Activated CD8-positive, alpha-beta memory T cell treated with anti-CD3 and anti-CD28 coated beads for 24 hours (primary cell): ENCODE results near the gene MGAT3.
A peak's percentile ranks its signal among the peaks of the same experiment; 100 is the strongest.
"Not testable (repeated sequence)": the region's sequence is repeated elsewhere in the genome, so short reads cannot be mapped to it uniquely, and the experiment has no call there.

Source experiments
- DNase-seq: peaks from one replicate; pipeline ENCODE4 v3.0.0-alpha.2; 2020

The MGAT3 gene, protein sequence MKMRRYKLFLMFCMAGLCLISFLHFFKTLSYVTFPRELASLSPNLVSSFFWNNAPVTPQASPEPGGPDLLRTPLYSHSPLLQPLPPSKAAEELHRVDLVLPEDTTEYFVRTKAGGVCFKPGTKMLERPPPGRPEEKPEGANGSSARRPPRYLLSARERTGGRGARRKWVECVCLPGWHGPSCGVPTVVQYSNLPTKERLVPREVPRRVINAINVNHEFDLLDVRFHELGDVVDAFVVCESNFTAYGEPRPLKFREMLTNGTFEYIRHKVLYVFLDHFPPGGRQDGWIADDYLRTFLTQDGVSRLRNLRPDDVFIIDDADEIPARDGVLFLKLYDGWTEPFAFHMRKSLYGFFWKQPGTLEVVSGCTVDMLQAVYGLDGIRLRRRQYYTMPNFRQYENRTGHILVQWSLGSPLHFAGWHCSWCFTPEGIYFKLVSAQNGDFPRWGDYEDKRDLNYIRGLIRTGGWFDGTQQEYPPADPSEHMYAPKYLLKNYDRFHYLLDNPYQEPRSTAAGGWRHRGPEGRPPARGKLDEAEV

DNA sequence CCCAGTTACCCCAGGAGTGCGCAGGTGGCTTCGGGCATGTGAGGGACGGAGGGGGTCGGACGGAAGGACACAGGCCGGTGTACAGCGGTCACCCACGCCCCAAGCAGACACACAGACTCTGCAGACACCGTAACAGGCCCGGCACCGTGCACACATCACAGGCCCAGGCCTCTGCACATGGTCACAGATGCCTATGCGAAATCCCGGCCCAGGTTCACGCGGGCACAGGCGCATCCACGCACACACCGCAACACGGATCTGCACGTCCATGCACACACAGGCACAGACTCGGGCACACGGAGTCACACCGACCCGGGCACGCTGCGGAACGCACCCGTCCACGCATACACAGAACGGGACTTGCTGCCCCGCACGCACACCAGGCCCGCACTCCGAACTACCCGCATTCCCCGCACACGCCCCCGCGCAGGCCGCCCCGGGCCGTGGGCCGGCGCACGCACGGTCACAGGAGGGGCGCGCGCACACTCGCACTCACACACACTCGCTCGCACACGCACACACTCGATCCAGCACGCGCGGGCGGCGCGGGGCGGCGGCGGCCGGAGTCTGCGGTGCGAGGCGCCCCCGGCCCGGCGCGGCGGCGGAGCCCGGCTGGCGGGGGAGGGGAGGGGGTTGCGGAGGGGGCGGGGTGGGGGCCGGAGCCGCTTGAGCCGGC lies at the start of gene MGAT3:
Gene MGAT3, plus strand, starts transcription at position 491 of the 676 bp plus-strand sequence. CDS start 30,336 bp downstream, outside the sequence.
- DNase-seq = peak; percentile 68

DNA sequence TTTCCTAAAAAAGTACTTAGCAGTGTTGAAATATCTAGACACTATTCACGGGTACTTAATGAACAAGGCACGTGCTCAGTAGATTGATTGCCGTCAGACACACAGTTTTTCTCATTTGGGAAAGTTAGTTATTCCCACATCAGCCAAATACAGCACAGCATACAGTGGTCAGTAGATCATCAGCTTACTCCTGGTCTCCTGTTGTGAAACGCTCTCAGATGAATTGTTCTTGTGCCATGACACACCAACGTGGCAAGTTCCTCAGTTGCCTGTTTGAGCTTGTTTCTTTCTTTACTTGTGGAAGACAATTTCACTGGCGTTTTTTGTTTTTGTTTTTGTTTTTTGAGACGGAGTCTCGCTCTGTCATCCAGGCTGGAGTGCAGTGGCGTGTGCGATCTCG lies 48.6 kb upstream of the MGAT3 start:
- no peak for DNase-seq

DNA sequence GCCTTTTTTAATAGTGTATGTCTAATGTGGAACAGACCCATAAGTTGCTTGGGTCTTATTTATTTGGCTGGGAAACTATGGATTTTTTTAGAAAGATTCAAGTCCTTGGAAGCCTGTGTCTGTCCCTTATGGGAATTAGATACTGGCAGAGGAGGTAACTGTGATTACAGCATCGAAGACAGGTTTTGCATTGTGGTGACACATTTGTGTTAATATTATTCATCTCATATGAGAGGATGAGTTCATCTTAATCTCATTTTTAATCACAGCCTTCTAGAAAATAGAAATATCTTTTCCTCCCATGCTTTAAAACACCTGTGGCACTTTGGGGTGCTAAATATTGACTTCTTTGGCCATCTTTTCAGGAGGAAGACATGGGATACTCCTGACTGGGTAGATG lies 48.0 kb upstream of the MGAT3 start:
- DNase-seq = no peak

DNA sequence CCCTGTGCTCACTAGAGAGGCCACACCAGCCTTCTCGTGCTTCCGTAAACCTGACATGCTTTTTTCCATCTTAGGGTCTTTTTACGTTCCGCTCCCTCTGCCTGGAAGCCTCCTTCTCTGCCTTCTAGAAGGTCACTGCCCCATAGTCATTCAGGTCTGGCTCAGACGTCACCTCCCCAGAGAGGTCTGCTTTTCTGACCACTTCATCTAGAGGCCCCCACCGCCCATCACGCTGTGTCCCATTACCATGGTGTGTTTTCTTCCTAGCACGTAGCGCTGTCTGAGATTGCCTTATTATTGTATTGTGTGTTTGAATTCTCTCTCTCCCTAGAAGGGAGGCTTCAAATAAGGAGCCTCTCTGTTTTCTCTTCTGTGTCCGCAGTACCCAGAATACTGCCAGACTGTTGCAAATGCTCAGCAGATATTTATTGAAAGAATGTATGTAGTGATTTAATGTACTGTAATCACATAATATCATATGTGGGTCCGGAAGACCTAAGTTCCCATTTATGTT lies 47.2 kb upstream of the MGAT3 start:
- no peak for DNase-seq

DNA sequence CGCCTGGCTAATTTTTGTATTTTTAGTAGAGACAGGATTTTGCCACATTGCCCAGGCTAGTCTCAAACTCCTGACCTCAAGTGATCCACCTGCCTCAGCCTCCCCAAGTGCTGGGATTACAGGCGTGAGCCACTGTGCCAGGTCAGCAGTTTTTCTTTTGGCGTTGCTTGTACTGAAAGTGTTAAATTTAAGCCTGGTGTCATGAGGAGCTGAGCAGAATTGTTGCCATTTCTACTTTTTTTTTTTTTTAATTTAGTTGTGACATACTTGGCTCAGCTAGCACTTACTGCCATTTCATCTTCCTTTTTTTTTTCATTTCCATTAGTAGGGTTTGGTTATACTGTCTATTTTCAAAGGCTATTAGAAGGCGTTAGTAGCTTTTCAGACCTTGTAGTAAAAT lies 46.5 kb upstream of the MGAT3 start:
- DNase-seq = no peak

DNA sequence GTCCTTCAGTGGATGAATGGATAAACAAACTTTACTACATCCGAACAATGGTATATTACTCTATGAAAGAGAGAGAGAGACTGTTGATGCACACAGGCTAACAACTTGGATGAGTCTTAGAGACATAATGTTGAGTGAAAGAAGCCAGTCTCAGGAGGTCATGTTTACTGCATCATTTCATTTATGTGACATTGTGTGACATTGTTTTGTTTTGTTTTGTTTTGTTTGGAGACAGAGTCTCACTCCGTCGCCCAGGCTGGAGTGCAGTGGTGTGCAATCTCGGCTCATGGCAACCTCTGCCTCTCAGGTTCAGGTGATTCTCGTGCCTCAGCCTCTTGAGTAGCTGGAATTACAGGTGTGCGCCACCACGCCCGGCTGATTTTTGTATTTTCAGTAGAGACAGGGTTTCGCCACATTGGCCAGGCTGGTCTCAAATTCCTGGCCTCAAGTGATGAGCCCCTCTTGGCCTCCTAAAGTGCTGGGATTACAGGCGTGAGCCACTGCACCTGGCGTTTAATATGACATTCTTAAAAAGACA lies 44.9 kb upstream of the MGAT3 start:
- not testable (repeated sequence) for DNase-seq

DNA sequence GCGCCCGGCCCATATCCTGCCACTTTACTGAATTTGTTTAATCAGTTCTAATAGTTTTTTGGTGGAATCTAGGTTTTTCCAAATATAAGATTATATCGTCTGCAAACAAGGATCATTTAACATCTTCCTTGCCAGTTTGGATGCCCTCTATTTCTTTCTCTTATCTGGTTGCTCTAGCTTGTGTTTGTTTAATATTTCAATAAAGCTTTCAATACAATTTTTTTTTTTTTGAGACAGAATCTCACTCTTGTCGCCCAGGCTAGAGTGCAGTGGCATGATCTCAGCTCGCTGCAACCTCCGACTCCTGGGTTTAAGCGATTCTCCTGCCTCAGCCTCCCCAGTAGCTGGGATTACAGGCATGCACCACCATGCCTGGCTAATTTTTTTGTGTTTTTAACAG lies 43.6 kb upstream of the MGAT3 start:
- DNase-seq = not testable (repeated sequence)

DNA sequence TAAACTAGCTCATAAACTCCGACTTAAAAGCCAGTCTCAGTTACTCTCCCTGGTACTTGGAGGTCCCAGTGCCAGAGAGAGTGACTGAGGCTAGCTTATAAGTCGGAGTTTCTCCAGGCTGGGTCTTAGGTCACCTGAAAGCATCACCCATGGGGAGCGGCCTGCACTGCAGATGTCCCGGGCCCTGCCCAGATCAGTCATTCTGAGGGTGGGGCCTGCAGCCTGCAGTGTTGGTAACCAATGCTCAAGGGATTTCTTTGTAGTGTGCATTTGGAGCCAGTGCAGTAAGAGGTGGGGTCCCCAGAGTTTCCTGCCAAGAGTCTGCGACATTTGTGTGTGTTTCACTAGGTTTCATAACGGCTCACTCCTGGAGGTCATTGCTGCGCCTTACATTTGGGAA lies 42.4 kb upstream of the MGAT3 start:
- DNase-seq = no peak

DNA sequence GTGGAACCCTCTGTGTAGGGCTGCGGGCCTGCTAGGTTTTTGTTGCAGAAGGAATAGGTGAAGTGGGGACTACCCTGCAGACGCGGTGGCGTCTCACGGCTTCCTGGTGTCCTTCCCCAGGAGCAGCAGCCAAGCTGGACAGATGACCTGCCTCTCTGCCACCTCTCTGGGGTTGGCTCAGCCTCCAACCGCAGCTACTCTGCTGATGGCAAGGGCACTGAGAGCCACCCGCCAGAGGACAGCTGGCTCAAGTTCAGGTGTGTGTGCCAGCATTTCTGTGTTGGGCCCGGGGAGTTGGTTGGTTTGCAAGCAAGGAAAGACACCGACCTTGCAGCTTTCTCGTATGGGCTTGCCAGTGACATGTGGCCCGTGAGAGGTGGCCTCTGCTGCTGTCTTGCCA lies 41.9 kb upstream of the MGAT3 start:
- no peak for DNase-seq

DNA sequence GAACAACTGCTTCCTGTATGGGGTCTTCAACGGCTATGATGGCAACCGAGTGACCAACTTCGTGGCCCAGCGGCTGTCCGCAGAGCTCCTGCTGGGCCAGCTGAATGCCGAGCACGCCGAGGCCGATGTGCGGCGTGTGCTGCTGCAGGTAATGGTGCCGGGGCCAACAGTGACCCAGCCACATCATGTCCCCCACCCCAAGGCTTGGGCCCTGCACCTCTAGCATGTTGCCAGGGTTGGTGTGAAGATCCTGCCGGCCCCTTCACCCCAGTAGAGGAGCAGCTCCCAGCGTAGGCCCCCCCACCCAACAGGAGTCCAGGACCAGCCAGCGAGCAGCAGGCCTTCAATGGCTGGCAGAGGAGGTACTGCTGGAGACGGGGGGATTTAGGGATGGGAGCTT lies 41.3 kb upstream of the MGAT3 start:
- no peak for DNase-seq

DNA sequence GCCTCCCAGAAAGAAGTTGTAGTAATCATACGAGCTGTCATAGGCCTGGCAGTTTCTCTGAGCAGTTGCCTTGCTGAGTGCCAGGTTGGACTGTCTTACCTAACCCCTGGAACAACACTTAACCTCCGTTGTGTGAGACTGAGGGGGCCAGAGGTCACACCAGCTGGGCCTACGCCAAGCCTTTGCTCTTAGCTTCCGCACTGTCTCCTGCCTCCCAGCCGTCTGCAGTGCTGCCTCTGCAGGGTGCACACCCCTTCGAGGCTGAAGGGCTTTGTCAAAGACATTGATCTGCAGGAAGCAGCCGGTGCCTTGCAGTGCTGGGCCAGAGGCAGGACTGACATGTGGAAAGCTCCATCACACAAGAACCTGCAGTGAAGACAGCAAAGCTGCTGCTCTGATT lies 40.5 kb upstream of the MGAT3 start:
- no peak for DNase-seq

DNA sequence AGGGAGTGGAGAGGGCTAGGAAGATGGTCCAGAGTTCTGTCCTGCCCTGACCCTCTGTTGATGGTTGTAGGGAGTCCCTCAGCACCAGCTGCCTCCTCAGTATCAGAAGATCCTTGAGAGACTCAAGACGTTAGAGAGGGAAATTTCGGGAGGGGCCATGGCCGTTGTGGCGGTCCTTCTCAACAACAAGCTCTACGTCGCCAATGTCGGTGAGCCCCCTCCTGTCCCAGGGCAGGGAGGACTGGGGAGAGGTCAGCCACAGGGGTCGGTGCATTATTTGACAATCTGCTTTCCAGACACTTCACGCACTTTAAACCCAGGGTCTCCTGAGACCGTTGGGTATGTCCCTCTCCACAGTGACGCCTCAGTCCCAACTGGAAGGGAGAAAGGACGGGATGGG lies 39.2 kb upstream of the MGAT3 start:
- no peak for DNase-seq

DNA sequence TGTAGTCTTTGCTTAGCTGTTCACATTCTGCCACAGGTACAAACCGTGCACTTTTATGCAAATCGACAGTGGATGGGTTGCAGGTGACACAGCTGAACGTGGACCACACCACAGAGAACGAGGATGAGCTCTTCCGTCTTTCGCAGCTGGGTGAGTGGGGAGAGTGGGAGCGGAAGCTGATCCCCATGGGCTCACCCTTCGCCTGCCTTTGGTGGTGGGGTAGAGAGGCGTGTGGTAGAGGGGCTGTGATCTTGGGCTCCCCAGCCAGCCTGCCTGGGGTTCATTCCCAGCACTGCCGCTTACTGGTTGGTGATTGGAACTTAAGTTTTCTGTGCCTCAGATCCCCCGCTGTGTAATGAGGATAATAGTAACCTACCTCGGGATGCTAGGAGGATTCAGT lies 38.1 kb upstream of the MGAT3 start:
- DNase-seq = no peak

DNA sequence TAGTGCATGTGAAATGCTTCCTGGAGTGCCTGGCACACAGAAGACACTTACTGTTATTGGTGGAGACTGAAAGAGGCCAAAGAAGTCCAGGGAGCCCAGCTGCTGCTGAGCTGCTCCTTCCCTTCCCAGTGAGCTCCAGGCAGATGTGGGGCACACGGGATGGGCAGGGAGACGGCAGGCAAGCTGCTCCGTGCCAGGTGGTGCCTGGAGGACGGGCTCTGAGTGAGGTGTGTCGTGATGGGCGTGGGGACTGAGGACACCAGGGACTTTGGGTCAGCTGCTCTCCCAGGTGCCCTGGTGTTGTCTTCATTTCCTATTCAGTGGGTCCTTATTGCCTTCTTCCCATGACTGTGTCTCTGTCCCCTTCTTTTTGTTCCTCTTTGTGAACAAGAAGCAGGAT lies 37.7 kb upstream of the MGAT3 start:
- no peak for DNase-seq

DNA sequence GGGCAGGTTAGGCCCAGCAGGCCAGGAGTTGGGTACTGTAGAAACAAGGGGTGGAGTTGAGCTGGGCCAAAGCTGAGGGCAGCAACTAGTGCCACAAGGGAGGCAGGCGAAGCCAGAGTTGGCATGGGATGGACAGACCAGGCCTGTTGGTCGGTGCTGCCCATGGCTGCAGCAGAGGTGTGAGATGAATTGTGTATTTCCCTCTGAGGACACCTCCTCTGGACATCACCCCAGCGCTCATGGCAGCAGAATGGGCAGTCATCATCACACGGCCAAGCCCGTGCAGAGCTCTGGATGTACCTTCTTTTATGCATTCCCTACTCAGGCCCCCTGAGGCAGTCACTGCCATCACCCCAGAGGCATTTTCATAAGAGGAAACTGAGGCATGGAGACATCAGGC lies 36.9 kb upstream of the MGAT3 start:
- no peak for DNase-seq

DNA sequence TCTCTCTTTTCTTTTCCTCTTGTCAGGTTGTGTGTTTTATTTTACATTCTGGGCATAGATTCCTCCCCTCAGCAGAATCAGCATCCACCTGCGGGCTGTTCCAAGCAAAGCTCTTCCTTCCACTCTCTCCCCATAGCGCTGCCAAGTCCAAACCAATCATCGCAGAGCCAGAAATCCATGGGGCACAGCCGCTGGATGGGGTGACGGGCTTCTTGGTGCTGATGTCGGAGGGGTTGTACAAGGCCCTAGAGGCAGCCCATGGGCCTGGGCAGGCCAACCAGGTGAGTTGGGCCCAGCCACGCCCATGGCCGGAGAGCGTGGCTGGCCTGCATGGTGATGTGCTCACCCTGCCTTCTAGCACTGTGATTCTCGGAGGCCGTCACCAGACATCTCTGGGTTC lies 35.1 kb upstream of the MGAT3 start:
- DNase-seq = no peak

DNA sequence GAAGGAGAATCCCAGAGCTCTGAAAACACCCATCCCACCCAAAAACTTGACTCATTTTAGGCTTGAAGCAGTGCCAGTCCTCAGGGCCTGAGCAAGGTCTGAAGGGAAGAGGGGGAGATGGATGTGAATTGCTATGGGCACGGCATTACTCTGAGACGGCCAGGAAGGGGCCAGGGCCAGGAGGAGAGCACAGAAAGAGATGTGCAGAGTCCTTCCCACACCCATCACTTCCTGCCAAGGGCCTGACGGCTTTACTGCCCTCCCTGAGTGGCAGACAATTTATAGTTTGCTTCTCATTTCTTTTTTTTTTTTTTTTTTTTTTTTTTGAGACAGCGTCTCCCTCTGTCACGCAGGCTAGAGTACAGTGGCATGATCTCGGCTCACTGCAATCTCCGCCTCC lies 34.7 kb upstream of the MGAT3 start:
- DNase-seq = no peak

DNA sequence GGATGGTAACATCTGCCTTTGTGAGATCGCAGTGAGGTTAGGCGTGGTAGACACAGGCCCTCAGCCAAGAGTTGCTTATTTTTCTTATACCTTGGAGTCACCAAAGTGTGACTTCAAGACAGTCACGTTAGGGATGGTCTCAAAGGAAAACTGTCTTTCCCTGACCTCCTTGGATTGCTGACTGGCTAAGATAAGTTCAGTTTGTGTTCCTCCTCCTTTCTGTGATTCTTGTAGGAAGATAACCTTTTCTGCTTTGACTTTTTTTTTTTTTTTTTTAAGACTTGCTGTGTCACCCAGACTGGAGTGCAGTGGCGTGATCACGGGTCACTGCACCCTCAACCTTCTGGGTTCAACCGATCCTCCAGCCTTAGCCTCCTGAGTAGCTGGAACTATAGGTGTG lies 34.1 kb upstream of the MGAT3 start:
- DNase-seq = no peak

DNA sequence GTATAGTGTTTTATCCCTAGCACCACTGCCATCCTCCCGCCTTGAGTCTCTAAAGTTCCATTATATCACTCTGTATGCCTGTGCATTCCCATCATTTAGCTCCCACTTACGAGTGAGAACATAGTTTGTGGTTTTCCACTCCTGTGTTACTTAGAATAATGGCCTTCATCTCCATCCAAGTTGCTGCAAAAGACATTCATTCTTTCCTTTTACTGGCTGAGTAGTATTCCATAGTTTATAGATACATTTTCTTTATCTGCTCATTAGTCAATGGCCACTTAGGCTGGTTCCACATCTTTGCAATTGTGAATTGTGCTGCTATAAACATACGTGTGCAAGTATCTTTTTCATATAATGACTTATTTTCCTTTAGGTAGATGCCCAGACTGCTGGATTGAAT lies 32.8 kb upstream of the MGAT3 start:
- DNase-seq = no peak

DNA sequence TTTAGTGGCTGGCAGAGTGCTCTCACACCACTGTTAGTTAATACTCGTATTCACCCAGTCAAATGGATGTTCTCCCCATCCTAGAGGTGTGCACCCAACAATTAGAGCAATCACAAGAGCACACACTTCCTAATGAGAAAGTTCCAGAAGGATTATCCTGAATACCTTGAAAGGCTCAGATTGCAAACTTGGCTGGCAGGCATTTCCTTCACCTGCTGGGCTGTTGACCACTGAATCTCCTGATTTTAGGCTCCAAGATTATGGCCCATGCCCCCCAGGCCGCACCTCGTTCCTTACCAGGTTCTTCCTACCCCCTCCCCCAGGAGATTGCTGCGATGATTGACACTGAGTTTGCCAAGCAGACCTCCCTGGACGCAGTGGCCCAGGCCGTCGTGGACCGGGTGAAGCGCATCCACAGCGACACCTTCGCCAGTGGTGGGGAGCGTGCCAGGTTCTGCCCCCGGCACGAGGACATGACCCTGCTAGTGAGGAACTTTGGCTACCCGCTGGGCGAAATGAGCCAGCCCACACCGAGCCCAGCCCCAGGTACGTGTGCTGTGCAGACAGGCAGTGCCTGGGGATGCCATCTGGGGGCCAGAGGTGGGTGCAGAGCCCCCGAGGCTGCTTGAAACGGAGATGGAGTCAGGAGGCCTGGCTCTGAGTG lies 30.3 kb upstream of the MGAT3 start:
- DNase-seq = no peak

DNA sequence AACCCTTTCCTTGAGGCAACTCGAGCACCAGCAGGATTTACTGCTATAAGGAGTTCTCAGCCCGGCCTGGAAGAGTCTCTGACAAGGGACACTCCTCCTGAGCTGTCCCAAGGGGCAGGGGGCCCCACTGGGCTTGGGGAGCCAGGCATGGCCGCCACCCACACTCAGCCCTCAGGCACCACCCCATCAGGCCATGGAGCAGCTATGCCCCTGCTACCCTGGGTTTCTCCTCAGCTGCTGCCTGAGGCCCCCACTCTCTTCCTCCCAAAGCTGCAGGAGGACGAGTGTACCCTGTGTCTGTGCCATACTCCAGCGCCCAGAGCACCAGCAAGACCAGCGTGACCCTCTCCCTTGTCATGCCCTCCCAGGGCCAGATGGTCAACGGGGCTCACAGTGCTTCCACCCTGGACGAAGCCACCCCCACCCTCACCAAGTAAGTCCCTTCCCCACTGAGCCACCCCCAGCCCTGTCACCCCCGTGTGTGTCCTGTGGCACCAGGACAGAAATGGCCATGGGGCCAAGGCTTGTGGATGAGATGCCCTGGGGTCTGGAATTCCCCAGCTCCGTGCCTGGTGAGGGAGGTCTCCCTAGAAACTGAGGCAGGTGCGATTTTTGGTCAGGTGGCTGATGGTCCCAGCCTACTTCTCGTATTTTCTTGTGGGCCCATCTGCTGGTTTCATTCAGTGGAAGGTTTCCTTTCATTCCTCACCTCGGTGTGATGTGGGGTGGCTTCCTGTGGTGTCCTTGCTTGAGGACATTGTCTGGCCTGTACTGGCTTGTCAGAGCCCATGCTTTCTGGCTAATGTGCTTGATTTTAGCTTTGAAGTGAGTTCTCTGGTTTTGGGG lies 28.8 kb upstream of the MGAT3 start:
- no peak for DNase-seq

DNA sequence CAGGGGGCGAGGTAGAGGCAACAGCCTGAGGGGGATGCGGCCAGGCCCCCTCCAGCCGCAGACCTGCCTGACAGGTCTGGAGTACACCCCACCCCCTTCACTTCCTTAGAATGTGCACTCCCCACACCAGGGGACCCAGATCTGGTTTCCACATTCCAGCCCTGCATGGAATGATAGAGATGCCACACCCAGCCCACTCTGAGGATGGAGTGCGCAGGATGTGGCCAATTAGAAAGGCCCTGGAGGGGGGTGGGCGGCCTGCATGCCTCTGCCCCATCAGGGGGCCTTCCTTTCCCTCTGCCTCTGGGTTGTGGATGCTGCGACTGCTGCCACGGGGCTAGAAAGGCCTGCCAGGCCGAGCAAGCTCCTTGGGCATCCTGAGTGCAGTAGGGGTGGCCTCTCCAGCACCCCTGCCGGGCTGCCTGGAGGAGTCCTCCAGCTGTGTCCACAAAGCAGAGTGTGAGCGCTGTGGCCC lies 28.2 kb upstream of the MGAT3 start:
- no peak for DNase-seq
